PC-3 (cell line): ENCODE measurements around the gene TRAPPC2L.

Experiments
- EZH2 ChIP-seq: fragments of 300-600 bp; sonication (generic); IDR thresholded peaks from one replicate; pipeline ENCODE4 v1.6.1; 2017; ENCODE audit warnings: antibody characterized with exemption, mild to moderate bottlenecking, low read length; ENCODE audit not compliant: unreplicated experiment
- EZH2phosphoT487 ChIP-seq: fragments of 300-600 bp; sonication (generic); IDR thresholded peaks from 2 replicates; pipeline ENCODE4 v1.6.1; 2018; ENCODE audit warnings: mild to moderate bottlenecking, antibody characterized with exemption, low read length, borderline replicate concordance
- TF ChIP-seq, protein P1 (sequence below): fragments of 300-600 bp; sonication (generic); conservative IDR thresholded peaks from 2 replicates; pipeline ENCODE4 v1.5.1; 2017; ENCODE audit warnings: antibody characterized with exemption, low read depth, mild to moderate bottlenecking, low read length

DNA sequence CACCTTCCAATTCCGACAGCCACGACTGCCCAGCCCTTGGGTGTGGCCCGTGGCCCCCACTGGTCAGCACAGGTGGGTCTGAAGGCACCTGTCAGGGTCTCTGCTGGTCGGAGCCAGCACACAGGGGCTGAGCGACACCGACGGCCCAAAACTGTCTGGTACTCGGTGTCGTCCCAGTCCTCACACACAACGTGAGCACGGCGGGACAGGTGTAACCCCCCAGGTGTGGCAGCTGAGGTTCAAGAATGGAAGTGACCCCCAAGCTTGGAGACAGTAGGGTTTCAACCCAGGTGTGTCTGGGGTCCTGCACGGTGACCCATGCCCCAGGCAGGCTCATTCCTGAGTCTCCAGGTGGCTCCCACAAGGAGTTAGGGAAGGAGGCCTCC, 1.2 kb upstream of the TRAPPC2L start:
- TF ChIP-seq, protein P1, sequence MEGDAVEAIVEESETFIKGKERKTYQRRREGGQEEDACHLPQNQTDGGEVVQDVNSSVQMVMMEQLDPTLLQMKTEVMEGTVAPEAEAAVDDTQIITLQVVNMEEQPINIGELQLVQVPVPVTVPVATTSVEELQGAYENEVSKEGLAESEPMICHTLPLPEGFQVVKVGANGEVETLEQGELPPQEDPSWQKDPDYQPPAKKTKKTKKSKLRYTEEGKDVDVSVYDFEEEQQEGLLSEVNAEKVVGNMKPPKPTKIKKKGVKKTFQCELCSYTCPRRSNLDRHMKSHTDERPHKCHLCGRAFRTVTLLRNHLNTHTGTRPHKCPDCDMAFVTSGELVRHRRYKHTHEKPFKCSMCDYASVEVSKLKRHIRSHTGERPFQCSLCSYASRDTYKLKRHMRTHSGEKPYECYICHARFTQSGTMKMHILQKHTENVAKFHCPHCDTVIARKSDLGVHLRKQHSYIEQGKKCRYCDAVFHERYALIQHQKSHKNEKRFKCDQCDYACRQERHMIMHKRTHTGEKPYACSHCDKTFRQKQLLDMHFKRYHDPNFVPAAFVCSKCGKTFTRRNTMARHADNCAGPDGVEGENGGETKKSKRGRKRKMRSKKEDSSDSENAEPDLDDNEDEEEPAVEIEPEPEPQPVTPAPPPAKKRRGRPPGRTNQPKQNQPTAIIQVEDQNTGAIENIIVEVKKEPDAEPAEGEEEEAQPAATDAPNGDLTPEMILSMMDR: no peak
- no peak for TF ChIP-seq EZH2
- TF ChIP-seq EZH2phosphoT487: no peak
